MM.1S (cell line): ENCODE results near the gene NAA25.

Source experiments
- DNase-seq: peaks from one replicate; pipeline ENCODE4 v3.0.0-alpha.2; 2015
- H2AFZ ChIP-seq: fragments of 300-600 bp; sonication (generic); 2 replicates; pipeline ENCODE4 v1.6.0; 2016; ENCODE audit warnings: antibody characterized with exemption, low read length
- H3F3A ChIP-seq: fragments of 300-600 bp; sonication (generic); 2 replicates; pipeline ENCODE4 v1.6.1; 2016; ENCODE audit warnings: mild to moderate bottlenecking, antibody characterized with exemption, low read length, moderate library complexity, mixed read lengths; ENCODE audit not compliant: insufficient read depth
- H3K27ac ChIP-seq: fragments of 300-600 bp; sonication (generic); 2 replicates; pipeline ENCODE4 v1.5.1; 2016; ENCODE audit warnings: mild to moderate bottlenecking, low read length
- H3K27me3 ChIP-seq: fragments of 300-600 bp; sonication (generic); replicated peaks from 2 replicates; pipeline ENCODE4 v1.6.0; 2016; ENCODE audit warnings: low read length; ENCODE audit not compliant: insufficient read depth
- H3K36me3 ChIP-seq: fragments of 300-600 bp; sonication (generic); replicated peaks from 2 replicates; pipeline ENCODE4 v1.6.1; 2016; ENCODE audit warnings: mild to moderate bottlenecking, low read length, mixed read lengths; ENCODE audit not compliant: insufficient read depth
- H3K4me1 ChIP-seq: fragments of 300-600 bp; sonication (generic); 2 replicates; pipeline ENCODE4 v1.6.1; 2016; ENCODE audit warnings: low read length, mixed read lengths
- H3K4me2 ChIP-seq: fragments of 300-600 bp; sonication (generic); 2 replicates; pipeline ENCODE4 v1.6.0; 2016; ENCODE audit warnings: low read depth, low read length
- H3K4me3 ChIP-seq: fragments of 300-600 bp; sonication (generic); 2 replicates; pipeline ENCODE4 v1.5.1; 2016; ENCODE audit warnings: low read length, mixed read lengths
- H3K79me2 ChIP-seq: fragments of 300-600 bp; sonication (generic); 2 replicates; pipeline ENCODE4 v1.6.1; 2016; ENCODE audit warnings: mixed run types, low read length, mixed read lengths
- H3K9ac ChIP-seq: fragments of 300-600 bp; sonication (generic); 2 replicates; pipeline ENCODE4 v1.6.1; 2016; ENCODE audit warnings: low read length, mixed read lengths
- H3K9me2 ChIP-seq: fragments of 300-600 bp; sonication (generic); replicated peaks from 2 replicates; pipeline ENCODE4 v1.6.1; 2016; ENCODE audit warnings: mild to moderate bottlenecking, low read length, mixed read lengths; ENCODE audit not compliant: insufficient read depth
- H3K9me3 ChIP-seq: fragments of 300-600 bp; sonication (generic); replicated peaks from 2 replicates; pipeline ENCODE4 v1.6.1; 2016; ENCODE audit warnings: mild to moderate bottlenecking, low read length, mixed read lengths; ENCODE audit not compliant: insufficient read depth
- H4K20me1 ChIP-seq: fragments of 300-600 bp; sonication (generic); 2 replicates; pipeline ENCODE4 v1.6.1; 2016; ENCODE audit warnings: mild to moderate bottlenecking, low read length, moderate library complexity, mixed read lengths; ENCODE audit not compliant: insufficient read depth
- EZH2 ChIP-seq: fragments of 300-600 bp; sonication (generic); optimal IDR thresholded peaks from 2 replicates; pipeline ENCODE3; 2017; ENCODE audit warnings: low read depth, mild to moderate bottlenecking, antibody characterized with exemption, low read length, mixed read lengths
- EZH2phosphoT487 ChIP-seq: fragments of 300-600 bp; sonication (generic); IDR thresholded peaks from 2 replicates; pipeline ENCODE4 v1.6.1; 2018; ENCODE audit warnings: antibody characterized with exemption, low read length
- TF ChIP-seq, protein P1 (sequence below): fragments of 300-600 bp; sonication (generic); IDR thresholded peaks from 2 replicates; pipeline ENCODE4 v1.5.1; 2016; ENCODE audit warnings: antibody characterized with exemption, low read length, mixed read lengths

The NAA25 gene

DNA sequence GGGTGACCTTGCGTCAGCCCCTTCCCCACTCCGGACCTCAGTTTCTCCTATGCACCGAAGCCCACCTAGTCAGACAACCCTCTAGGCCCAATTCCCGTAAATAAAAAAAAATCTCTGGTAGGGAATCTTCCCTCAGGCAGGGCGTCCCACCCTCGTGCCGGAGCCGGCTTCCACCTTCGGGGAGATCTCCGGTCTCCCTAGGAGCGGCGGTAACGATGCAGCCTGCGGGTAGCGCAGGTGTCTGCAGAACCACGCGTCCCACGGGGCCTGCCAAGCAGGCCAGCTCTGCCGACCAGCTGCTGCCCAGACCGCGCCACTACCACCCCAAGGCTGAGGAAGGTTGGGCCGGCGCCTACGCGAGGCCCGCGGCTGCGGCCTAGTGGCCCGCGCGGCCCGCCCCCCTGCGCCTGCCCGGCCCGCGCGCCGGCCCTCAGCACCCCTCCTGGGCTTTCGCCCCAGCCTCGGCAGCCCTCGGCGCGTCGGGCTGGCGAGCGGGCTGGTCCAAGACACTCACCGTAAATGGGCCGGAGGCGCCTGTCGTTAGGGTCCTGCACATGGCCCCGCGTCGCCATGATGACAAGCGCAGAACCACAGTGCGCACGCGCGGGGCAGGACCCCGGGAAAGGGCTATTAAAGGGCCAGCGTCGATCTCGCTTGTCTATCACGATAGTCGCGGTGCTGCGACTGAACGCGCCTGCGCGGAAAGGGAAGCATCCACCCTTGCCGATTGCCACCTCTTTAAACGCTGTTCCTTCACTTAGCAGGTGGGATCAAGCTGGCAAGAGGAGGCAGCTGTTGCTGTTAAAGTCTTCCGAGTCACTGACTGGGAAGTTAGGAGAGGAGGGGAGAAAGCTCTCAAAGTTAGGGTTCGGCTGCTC is at the start of gene NAA25:
NAA25 (minus strand) TSS at position 582 of the 878 bp plus-strand sequence; CDS start at position 572, 10 bp downstream.
- TF ChIP-seq EZH2 = no peak
- TF ChIP-seq, protein P1, sequence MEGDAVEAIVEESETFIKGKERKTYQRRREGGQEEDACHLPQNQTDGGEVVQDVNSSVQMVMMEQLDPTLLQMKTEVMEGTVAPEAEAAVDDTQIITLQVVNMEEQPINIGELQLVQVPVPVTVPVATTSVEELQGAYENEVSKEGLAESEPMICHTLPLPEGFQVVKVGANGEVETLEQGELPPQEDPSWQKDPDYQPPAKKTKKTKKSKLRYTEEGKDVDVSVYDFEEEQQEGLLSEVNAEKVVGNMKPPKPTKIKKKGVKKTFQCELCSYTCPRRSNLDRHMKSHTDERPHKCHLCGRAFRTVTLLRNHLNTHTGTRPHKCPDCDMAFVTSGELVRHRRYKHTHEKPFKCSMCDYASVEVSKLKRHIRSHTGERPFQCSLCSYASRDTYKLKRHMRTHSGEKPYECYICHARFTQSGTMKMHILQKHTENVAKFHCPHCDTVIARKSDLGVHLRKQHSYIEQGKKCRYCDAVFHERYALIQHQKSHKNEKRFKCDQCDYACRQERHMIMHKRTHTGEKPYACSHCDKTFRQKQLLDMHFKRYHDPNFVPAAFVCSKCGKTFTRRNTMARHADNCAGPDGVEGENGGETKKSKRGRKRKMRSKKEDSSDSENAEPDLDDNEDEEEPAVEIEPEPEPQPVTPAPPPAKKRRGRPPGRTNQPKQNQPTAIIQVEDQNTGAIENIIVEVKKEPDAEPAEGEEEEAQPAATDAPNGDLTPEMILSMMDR = no peak
- no peak for TF ChIP-seq EZH2phosphoT487
- 0 out of 2 replicates have a peak, but pooled peaks cover 6% of the 10 kb centered on the region for H4K20me1 ChIP-seq
- peak within 1 kb of the TSS; percentile 74 for H3K4me2 ChIP-seq
- H3K4me3 ChIP-seq = peak within 1 kb of the TSS; percentile 81
- H3K9me2 ChIP-seq = no peaks in the 10 kb centered on the region
- peaks cover 51% of the 10 kb centered on the region for H3K79me2 ChIP-seq
- peak within 1 kb of the TSS; percentile 81 for H3K9ac ChIP-seq
- peak within 1 kb of the TSS; percentile 68 for H2AFZ ChIP-seq
- peak; percentile 79 for DNase-seq
- peak within 1 kb of the TSS; percentile 86 for H3K27ac ChIP-seq
- H3F3A ChIP-seq = no peaks in the 10 kb centered on the region
- no peaks in the 10 kb centered on the region for H3K4me1 ChIP-seq
- H3K36me3 ChIP-seq = no peaks in the 10 kb centered on the region
- no peaks in the 10 kb centered on the region for H3K27me3 ChIP-seq
- H3K9me3 ChIP-seq = no peaks in the 10 kb centered on the region

DNA sequence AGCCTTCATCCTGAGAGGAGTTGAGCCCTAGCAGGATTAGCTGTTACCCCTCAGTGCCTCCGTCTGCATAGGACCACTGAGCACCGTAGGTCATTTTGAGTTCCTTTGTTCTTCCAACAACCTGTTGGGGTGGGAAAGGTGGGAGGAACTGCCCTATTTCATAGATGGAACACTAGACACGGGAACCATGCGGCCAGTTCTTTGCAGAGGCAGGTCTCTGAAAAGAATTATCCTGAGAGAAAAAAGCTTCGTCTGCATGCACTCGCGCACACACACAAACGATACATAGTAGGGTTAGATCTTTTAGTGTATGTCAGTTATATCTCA is 45.3 kb upstream of the NAA25 start:
- Histone ChIP-seq H3K27ac (no peak overlapping the region), H3K4me3 (no peak overlapping the region), H3K9me2 (no peaks in the 10 kb centered on the region), H4K20me1 (no peaks in the 10 kb centered on the region), H2AFZ (no peak overlapping the region), H3K79me2 (no peaks in the 10 kb centered on the region), H3K36me3 (no peaks in the 10 kb centered on the region), H3F3A (no peaks in the 10 kb centered on the region), H3K9ac (no peak overlapping the region), H3K9me3 (no peaks in the 10 kb centered on the region), H3K27me3 (no peaks in the 10 kb centered on the region), H3K4me1 (no peaks in the 10 kb centered on the region), H3K4me2 (no peak overlapping the region)
- TF ChIP-seq, protein P1 = no peak
- TF ChIP-seq EZH2 = no peak
- no peak for TF ChIP-seq EZH2phosphoT487
- no peak for DNase-seq

DNA sequence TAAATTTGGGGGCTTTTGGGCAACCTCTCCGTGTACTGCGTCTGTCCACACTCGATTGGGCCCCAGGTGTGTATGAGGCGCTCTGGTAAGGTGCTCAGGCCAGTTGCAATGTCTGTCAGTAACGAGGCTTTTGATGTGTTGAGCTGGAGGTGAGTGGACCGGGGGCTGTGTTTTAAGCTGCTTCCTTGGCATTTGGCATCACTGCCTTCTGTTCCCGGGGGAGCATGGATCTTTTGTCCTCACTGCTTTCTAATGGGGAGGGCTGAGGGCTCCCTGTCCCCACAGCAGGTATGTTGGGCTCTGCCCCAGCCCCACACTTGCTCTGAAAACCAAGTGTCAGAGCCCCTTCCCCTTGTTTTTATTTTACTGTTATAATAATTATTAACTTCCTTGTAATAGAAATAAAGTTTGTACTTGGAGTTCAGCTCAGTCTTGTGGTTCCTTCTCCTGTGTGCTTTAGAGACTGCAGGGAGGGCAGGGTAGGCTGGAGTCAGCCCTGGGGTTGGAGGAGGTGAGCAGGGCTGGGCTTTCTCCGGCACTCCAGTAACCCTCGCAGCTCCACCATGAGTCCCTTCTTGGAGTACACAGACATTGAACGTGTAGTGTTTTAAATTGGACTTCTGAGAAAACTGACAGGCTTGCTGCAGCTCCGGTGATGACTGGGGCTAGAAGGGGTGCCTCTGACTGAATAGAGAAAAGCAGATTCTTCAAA is 44.8 kb upstream of the NAA25 start:
- Histone ChIP-seq H3K9me3 (no peaks in the 10 kb centered on the region), H3K9ac (no peak overlapping the region), H3K4me2 (no peak overlapping the region), H4K20me1 (no peaks in the 10 kb centered on the region), H3K4me3 (no peak overlapping the region), H3F3A (no peaks in the 10 kb centered on the region), H3K4me1 (no peaks in the 10 kb centered on the region), H2AFZ (no peak overlapping the region), H3K27me3 (no peaks in the 10 kb centered on the region), H3K79me2 (no peaks in the 10 kb centered on the region), H3K27ac (no peak overlapping the region), H3K9me2 (no peaks in the 10 kb centered on the region), H3K36me3 (no peaks in the 10 kb centered on the region)
- no peak for DNase-seq
- no peak for TF ChIP-seq EZH2
- TF ChIP-seq, protein P1 = no peak
- TF ChIP-seq EZH2phosphoT487 = no peak
